CD4-positive, alpha-beta T cell treated with Interleukin-6 for 4 hours (primary cell): Measurements from ENCODE around the gene DEPDC1B.
"Not testable (repeated sequence)": the region's sequence is repeated elsewhere in the genome, so short reads cannot be mapped to it uniquely, and the experiment has no call there.

ENCODE experiments used
- DNase-seq: peaks from one replicate; pipeline ENCODE4 v3.0.0-alpha.2; 2020; ENCODE audit warnings: mixed read lengths

DEPDC1B gene, protein sequence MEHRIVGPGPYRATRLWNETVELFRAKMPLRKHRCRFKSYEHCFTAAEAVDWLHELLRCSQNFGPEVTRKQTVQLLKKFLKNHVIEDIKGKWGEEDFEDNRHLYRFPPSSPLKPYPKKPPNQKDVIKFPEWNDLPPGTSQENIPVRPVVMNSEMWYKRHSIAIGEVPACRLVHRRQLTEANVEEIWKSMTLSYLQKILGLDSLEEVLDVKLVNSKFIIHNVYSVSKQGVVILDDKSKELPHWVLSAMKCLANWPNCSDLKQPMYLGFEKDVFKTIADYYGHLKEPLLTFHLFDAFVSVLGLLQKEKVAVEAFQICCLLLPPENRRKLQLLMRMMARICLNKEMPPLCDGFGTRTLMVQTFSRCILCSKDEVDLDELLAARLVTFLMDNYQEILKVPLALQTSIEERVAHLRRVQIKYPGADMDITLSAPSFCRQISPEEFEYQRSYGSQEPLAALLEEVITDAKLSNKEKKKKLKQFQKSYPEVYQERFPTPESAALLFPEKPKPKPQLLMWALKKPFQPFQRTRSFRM

DNA sequence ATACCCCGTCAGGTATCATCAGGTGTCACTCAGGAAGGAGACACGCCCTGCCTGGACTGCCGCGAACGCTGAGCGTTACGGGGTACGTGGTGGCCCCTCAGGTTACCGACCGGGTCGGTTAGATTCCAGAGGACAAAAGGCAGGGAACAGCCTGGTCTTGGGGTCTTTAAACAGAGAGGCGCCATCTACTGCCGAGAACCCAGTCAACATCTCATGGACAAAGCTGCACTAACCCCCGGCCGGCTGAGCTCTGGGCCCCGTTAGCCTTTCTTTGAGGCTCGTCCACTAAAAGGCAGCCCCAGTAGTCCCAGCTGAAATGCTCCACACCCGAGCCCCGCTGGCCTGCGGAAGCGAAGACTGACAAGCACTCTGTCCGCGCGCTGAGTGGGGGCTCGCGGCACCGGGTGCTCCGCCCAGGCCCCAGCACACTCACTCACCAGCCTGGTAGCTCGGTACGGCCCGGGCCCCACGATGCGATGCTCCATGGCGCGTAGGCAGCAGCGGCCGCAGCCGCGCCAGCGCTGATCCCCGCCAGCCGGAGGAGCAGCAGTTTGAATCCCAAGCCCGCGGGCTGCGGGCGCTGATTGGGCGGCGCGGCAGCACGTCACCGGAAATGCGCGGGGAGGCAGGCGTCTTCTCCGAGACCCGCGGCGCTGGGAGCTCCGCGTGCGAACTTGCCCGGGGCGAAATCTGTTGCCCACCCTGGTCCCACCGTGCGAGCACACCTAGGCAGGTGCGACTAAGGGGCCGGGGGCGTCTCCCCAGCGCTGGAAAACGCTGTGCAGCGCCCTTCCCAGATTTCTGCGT lies at the start of gene DEPDC1B:
TSS of gene DEPDC1B (minus strand) at position 558 of the 807 bp plus-strand sequence. CDS start at position 485, 73 bp downstream.
- DNase-seq, result peak; percentile 83

DNA sequence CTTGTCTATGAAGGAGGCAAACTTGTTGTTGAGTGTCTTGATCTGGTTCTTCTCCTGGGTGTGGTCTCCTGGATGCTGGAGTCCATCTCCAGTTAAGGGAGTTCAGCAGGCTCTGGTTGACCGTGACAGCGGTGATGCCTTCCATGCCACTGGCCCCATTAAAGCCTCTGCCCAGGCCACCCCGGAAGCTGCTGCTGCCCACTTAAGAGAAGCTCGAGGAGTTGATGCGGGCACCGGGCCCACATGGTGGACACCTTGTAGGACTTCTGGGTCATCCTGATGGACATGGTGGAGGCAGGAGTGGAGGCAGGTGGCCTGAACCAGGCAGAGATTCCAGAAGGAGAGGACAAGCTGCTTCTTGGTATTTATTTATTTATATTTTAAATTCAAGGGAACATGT lies 44.7 kb upstream of the DEPDC1B start:
- no peak for DNase-seq

DNA sequence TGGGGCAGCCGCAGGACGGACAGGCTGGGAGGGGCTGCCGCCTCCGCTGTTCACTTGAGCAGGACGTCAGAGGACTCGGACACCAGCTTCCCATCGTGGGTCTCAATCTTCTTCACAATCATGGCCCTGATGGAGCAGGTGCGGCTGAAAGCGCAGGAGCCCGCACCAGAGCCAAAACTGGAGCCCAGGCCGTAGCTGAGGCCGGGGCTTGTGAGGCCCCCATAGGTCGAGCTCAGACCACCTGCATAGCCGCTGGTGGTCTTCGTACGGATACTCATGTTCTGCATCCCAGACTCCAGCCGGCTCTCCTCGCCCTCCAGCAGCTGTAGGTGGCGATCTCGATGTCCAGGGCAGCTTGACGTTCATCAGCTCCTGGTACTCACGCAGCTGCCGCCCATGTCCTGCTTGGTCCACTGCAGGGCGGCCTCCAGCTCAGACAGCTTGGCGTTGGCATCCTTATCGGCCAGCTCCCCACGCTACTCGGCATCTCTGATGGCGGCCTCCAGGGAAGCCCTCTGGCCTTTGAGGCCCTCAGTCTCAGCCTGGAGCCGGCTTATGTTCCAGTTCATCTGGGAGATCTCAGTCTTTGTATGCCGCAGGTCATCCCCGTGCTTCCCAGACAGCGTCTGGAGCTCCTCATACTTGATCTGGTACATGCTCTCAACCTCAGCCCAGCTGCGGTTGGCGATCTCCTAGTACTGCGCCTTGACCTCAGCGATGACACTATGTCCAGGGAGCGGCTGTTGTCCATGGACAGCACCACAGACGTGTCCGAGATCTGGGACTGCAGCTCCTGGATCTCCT lies 43.7 kb upstream of the DEPDC1B start:
- no peak for DNase-seq

GRCh38 chr5:60740322-60740721 lies 40.4 kb upstream of the DEPDC1B start:
- no peak for DNase-seq

DNA sequence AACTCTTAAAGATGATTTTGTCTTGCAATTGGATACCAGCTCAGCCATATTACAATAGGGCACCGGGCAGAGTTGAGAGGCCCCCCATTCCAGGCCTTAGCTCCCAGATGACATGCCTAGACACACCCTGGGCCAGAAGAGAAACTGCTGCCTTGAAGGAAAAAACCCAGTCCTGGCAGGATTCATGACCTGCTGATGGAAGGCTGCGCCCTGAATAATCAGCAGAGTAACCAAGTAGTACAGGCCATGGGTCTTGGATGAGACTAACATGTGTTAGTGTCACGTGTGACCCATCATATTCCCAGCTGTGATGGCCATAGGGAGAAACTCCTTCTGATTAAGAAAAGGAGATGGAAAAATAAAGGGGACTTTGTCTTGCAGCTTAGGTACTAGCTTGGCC lies 39.0 kb upstream of the DEPDC1B start:
- DNase-seq, result no peak

- no peak for DNase-seq
Observed at GRCh38 chr5:60738461-60738860, 38.5 kb upstream of the DEPDC1B start.

- DNase-seq, result not testable (repeated sequence)
Observed at GRCh38 chr5:60730858-60731257, 30.9 kb upstream of the DEPDC1B start.

DNA sequence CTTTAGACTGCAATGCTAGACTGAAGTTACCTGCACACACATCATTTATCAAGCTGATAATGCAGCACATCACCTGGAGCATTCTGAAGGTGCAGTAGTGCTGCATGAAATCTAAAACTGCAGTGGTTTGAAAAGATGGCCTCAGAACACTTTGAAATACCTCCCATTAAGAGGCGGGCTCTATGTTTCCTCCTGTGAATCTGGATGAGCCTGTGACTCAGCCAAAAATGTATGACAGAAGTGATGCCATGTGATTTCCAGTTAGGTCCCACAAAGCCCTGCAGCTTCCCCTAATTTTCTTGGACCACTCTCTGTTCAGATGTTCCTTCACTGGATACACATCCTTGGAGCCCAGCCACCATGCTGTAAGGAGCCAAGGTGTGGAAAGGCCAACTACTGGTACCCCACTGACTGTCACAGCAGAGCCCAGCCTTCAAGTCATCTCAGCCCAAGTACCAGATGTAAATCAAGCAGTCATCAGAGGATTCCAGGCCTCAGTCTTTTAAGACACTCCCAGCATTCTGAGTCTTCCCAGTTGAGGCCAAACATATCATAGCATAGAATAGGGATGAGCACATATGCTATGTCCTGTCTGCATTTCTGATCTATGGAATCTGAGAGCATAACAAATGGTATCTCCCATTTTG lies 27.2 kb upstream of the DEPDC1B start:
- DNase-seq, result no peak

DNA sequence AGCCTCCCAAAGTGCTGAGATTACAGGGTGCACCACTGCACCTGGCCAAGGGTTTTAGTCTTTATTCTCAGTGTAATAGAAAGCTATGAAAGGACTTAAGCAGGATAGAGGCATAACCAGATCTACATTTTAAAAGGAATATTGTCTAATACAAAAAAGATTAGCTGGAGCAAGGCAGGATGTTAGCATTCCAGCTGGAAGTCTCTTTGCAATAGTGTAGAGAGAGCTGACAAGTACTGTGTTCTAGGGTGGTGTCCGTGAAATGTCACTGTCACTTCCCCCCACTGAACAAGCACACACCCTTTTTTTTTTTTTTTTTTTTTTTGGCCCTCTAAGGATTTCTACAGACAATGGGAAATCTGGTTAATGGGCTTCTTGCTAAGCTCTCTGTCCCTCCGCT lies 24.2 kb upstream of the DEPDC1B start:
- no peak for DNase-seq

DNA sequence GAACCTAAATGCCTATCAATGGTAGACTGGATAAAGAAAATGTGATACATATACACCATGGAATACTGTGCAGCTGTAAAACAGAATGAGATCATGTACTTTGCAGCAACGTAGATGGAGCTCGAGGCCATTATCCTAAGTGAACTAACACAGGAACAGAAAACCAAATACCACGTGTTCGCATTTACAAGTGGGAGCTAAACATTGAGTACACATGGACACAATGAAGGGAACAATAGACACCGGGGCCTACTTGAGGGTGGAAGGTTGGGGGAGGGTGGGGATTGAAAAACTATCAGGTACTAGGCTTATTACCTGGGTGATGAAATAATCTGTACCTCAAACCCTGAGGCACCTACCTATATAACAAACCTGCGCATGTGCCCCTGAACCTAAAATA lies 22.4 kb upstream of the DEPDC1B start:
- no peak for DNase-seq

DNA sequence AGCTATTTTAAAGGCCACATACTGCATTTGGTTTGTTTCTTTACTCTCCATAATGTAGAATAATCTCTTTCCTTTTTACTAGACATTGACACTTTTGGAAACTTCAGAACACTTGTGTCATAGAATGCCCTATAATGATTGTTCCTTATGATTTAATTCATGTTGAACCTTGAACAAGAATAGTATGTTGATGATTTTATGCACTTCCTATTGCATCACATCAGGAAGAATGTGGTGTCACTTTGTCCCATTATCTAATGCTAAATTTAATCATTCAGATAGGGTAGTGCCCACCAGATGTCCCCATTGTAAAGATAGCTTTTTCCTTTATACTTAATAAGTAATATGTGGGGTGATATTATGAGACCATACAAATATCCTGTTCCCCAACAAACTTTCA lies 19.4 kb upstream of the DEPDC1B start:
- DNase-seq, result no peak

DNA sequence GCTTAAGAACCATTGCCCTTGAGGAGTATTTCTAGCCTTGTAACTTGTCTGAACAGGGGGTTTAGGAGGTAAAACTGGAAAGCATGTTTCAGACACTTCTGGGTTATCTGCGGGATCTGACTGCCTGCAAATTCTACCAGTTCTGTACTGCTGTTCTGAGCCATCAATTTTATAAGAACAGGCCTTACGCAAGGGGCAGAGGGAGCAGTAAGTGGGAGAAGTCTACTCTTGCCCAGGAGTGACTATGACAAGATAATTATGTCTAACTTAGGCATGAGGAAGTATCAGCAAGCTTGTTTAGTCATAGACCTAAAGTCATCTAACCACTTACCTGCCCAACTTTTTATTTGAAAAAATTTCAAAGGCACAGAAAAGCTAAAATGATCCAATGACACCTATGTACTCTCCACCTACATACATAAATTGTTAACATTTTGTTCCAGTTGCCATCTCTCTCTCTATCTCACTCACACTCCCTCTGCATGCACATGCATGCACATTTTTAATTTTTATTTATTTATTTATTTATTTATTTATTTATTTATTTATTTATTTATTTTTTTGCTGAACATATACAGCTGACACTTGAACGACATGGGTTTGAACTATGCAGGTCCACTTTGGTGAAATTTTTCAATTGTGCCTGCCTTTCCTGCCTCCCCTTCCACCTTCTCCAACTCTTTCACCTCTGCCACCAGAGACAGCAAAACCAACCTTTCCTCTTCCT lies 18.4 kb upstream of the DEPDC1B start:
- DNase-seq, result no peak

DNA sequence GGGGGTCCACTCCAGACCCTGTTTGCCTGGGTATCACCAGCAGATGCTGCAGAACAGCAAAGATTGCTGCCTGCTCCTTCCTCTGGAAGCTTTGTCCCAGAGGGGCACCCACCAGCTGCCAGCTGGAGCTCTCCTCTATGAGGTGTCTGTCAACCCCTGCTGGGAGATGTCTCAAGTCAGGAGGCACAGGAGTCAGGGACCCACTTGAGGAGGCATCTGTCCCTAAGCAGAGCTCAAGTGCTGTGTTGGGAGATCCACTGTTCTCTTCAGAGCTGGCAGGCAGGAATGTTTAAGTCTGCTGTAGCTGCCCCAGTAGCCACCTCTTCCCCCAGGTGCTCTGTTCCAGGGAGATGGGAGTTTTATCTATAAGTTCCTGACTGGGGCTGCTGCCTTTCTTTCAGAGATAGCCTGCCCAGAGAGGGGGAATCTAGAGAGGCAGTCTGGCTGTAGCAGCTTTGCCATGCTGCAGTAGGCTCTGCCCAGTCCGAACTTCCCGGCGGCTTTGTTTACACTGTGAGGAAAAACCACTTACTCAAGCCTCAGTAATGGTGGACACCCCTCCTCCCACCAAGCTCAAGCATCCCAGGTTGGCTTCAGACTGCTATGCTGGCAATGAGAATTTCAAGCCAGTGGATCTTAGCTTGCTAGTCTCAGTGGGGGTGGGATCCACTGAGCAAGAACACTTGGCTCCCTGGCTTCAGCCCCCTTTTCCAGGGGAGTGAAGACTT lies 15.4 kb upstream of the DEPDC1B start:
- DNase-seq, result not testable (repeated sequence)

DNA sequence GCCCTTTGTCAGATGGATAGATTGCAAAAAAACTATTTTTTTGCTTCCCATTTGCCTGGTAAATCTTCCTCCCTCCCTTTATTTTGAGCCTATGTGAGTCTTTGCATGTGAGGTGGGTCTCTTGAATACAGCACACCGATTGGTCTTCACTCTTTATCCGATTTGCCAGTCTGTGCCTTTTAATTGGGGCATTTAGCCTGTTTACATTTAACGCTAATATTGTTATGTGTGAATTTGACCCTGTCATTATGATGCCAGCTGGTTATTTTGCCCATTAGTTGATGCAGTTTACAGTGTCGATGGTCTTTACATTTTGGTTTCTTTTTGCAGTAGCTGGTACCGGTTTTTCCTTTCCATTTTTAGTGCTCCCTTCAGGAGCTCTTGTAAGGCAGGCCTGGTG lies 13.0 kb upstream of the DEPDC1B start:
- DNase-seq, result no peak

GRCh38 chr5:60711892-60712291 lies 11.9 kb upstream of the DEPDC1B start:
- DNase-seq, result not testable (repeated sequence)

- no peak for DNase-seq
Observed at GRCh38 chr5:60710362-60710761, 10.4 kb upstream of the DEPDC1B start.

DNA sequence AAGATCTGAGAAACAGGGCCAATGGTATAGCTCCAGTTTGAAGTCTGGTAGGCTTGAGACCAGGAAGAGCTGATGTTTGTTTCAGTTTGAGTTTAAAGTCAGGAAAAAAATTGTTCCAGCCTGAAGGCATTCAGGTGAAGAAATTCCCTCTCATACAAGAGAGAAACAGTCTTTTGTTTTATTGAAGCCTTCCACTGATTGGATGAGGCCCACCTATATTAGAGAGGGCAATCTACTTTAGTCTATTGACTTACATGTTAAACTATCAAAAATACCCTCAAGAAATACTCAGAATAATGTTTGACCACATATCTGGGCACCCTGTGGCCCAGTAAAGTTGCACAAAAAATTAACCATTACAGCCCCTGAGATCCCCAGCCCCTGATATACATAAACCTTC lies 5.2 kb upstream of the DEPDC1B start:
- DNase-seq, result no peak

DNA sequence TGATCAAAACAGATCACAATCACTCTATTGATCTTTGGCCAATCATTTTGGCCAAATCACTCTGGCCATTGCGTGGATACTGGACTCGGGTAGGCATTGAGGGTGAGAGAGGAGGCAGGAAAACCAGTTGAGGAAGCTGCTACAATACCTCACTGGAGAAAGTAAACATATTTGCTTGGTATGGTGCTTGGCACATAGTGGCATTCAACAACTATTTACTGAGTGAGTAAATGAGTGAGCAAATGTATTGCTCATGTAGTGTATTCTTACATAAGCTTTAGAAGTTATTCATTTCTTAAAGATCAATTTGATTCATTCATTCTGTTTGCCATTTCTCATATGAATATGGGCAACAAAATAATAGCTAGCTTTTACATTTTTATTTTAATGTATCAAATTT lies 4.0 kb upstream of the DEPDC1B start:
- no peak for DNase-seq

DNA sequence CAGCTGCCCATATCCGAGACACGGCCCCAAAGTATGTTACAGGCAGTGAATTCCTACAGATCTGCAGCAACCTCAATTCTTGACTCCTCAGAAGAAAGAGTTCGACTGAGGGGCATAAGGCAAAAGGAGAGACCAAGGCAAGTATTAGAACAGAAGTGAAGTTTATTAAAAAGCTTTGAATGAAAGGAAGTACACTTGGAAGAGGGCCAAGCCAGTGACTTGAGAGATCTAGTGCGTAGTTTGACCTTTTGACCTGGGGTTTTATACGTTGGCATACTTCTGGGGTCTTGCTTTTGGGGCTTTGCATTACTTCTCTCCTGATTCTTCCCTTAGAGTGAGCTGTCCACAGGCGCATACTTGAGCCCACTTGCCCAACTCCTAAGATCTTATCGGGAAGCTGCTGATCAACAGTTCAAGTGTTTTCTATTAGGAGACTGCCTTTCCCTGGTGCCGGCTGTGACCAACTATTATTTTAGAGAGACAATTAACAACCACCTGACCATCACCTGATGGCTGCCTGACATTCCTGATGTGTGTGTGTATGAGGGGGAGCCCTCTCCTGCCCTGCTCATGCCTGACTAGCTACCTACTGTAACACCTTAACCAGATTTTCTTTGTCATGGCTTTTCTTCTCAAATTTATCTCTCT lies 1.5 kb upstream of the DEPDC1B start:
- DNase-seq, result no peak

DNA sequence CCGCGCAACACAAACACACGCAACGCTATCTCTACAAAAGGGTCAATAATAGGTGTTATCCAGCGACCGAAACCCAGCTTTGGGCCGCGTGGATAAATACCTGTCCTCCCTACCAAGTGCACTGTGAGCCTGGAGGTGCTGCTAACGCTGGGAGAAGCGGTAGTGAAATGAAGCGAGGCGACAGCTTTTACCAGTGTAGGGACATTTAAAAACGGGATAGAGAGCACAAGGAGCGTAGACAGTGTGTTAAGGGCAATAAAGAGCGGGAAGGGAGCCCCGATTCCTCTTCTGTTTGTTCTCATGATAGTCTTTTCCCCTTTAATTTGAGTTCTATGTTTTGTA lies 421 bp upstream of the DEPDC1B start:
- no peak for DNase-seq

DNA sequence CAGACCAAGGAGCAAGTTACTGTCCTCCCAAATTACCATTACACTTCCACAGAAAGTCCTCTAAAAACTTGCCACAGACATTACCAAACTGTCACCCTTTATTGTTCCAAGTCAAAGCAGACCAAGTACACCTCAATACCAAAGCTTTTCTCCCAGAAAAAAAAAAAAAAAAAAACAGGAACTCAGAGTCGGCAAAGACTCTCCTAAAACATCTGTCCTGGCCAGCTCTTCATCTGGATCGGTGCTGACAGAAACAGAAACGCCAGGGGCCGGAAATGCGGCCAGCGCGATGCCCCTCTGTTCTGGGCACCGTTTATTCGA lies 718 bp downstream of the DEPDC1B start:
- DNase-seq, result no peak
